GM18951 (cell line): ENCODE results near the gene ZBTB9.

ENCODE experiments used
- POLR2A ChIP-seq: IDR thresholded peaks from 4 replicates; pipeline ENCODE4 v1.6.1; 2011; ENCODE audit warnings: mild to moderate bottlenecking; ENCODE audit not compliant: insufficient read length, insufficient read depth; ENCODE audit errors: extremely low read depth
- in situ Hi-C: fragments of 300-500 bp; cut with MboI; formaldehyde crosslinking; loops from one replicate; pipeline ENCODE4 v1.12.0; 2022; ENCODE audit warnings: low sequenced_read_pairs, mixed read lengths, inconsistent platforms; ENCODE audit not compliant: unreplicated experiment

ZBTB9 gene

GRCh38 chr6:33454009-33454946 lies at the start of gene ZBTB9:
ZBTB9 (plus strand) TSS chr6:33454576; CDS start chr6:33455101, 525 bp downstream.
- peak; percentile 95 for TF ChIP-seq POLR2A
- in situ Hi-C loops: no loop called here

- TF ChIP-seq POLR2A: no peak
- in situ Hi-C loops: no loop called here
These were observed 49.5 kb upstream of the ZBTB9 start for GRCh38 chr6:33404884-33405283.

- in situ Hi-C loops: no loop called here
- no peak for TF ChIP-seq POLR2A
These were observed 48.9 kb upstream of the ZBTB9 start for GRCh38 chr6:33405386-33405940.

GRCh38 chr6:33406126-33406525 lies 48.2 kb upstream of the ZBTB9 start:
- TF ChIP-seq POLR2A: no peak
- in situ Hi-C loops: no loop called here

GRCh38 chr6:33407132-33407718 lies 47.2 kb upstream of the ZBTB9 start:
- in situ Hi-C loops: no loop called here
- no peak for TF ChIP-seq POLR2A

- peak; percentile 60 for TF ChIP-seq POLR2A
- in situ Hi-C loops: no loop called here
These were observed 44.2 kb upstream of the ZBTB9 start for GRCh38 chr6:33410050-33410710.

GRCh38 chr6:33410711-33411631 lies 43.4 kb upstream of the ZBTB9 start, which contains the start of gene PHF1:
PHF1 (plus strand) TSS chr6:33411014; CDS start chr6:33412264, 1,250 bp downstream.
- in situ Hi-C loops: no loop called here
- peak; percentile 48 for TF ChIP-seq POLR2A

GRCh38 chr6:33411632-33412005 lies 42.8 kb upstream of the ZBTB9 start:
- in situ Hi-C loops: no loop called here
- no peak for TF ChIP-seq POLR2A

GRCh38 chr6:33412140-33413009 lies 42.0 kb upstream of the ZBTB9 start:
- no peak for TF ChIP-seq POLR2A
- in situ Hi-C loops: no loop called here

GRCh38 chr6:33413241-33414120 lies 40.9 kb upstream of the ZBTB9 start:
- in situ Hi-C loops: no loop called here
- TF ChIP-seq POLR2A: peak; percentile 21
